Left lung (tissue), 10 donors: ENCODE data around the gene TXNDC17. TPM values are rescaled to one million over a fixed set of nuclear protein-coding genes. Genes with fewer than 3 reads are reported as not detected.
"Not testable (repeated sequence)": the region's sequence is repeated elsewhere in the genome, so short reads cannot be mapped to it uniquely, and the experiment has no call there.

ENCODE experiments used
- ATAC-seq: fragments of 200-7000 bp; cut with Tn5 transposase; one replicate; pipeline ENCODE4 v1.9.1; 2020; ENCODE audit warnings: moderate library complexity
- DNase-seq, 4 donors: peaks; one replicate each; pipeline ENCODE4 v3.0.0-alpha.2; 2013 to 2020
- H3K27ac ChIP-seq, 2 donors: fragments of 200-600 bp; sonication (generic) in 1 of 2; one replicate each; pipeline versions ENCODE4 v1.5.0 to v1.8.0; 2020 to 2021
- H3K27me3 ChIP-seq, 2 donors: fragments of 200-600 bp; sonication (generic) in 1 of 2; one replicate each; pipeline versions ENCODE4 v1.5.0 to v1.8.0; 2020 to 2021
- H3K36me3 ChIP-seq, 2 donors: fragments of 200-600 bp; sonication (generic) in 1 of 2; one replicate each; pipeline versions ENCODE4 v1.5.0 to v1.8.0; 2020 to 2021
- H3K4me1 ChIP-seq, 2 donors: fragments of 200-600 bp; one replicate each; pipeline ENCODE4 v1.8.0; 2021
- H3K4me3 ChIP-seq, 2 donors: fragments of 200-600 bp; sonication (generic) in 1 of 2; one replicate each; pipeline versions ENCODE4 v1.5.0 to v1.8.0; 2020 to 2021; ENCODE audit warnings: mild to moderate bottlenecking in 1 of 2
- H3K9me3 ChIP-seq, 2 donors: fragments of 200-600 bp; sonication (generic) in 1 of 2; one replicate each; pipeline versions ENCODE4 v1.5.0 to v1.8.0; 2020 to 2021
- CTCF ChIP-seq, 2 donors: fragments of 200-600 bp; sonication (generic) in 1 of 2; IDR thresholded peaks; one replicate each; pipeline versions ENCODE4 v1.5.0 to v1.8.0; 2021; ENCODE audit warnings: antibody characterized with exemption in 2 of 2
- intact Hi-C, 2 donors: fragments of 100-400 bp; cut with DNase I; formaldehyde crosslinking; loops; one replicate each; pipeline versions ENCODE4 v1.11.2 to v1.14.2; 2022
- polyA plus RNA-seq, 6 donors: library from polyadenylated mRNA; unstranded; fragments of 120-200 nt; gene quantifications; one replicate each; pipeline ENCODE4 v1.2.1, GENCODE V29; 2013; ENCODE audit not compliant: insufficient read length in 6 of 6
- total RNA-seq, 2 donors: library from RNA; stranded (reverse); fragmentation: NEBNext Ultra II Directional; extraction: Animal tissue kit (Norgen Biotek cat#: 25700); gene quantifications; one replicate each; pipeline ENCODE4 v1.2.1, GENCODE V29; 2021
- donor health status: DM: no; HTN: yes; CAD: no.
- donor health status: DM: no; HTN: no; CAD: no.

The TXNDC17 gene
- total and polyA plus RNA-seq, 8 donors = 78.9 to 102 (median 91.2) TPM

DNA sequence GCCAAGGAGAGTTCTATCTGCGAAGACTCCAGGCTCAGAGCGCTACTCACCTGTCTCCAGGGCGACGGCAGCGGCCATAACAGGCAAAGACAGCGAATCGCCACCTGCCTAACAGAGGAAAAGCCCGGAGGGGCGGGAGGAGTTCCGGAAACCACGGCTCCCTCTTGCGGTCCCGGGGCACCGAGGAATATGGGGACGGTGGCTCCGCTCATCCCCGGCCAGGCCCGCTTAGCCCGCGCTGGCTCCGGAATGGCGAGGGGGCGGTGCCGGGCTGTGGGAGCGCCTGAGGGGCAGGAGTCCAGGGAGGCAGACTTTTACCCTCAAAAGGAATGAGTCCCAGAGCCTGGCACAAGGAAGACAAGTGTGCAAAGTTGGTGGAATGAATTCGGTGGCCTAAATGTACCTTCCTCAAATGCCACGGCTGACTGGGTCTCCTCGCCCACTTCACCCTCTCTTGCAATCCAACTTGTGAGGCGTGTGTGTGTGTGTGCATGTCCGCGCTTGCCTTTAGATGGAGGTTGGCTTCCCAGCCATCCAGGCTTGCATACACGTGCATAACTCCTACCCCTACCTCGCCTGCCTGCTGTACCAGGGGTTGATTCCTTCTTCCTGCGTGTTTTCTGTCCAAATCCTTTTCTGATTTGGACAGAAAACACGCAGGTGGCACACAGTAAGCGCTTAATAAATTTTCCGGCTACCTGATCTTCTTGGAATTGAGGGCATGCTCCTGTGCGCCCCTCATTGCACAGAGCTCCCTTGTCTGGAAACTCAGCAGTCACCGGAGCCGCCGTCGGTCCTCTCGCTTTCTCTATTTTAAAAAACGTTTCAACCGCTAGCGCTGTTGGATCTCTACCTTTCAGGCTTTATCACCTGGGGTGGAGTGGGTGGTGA, 14.2 kb downstream of the TXNDC17 start:
- intact Hi-C loops = no loop called here
- Histone ChIP-seq H3K9me3 (no peaks in the 10 kb centered on the region), H3K27ac (no peak overlapping the region), H3K27me3 (peaks cover 18 to 65% of the 10 kb centered on the region in 2 donors), H3K4me1 (peaks cover 6 to 16% of the 10 kb centered on the region in 2 donors), H3K36me3 (no peaks in the 10 kb centered on the region), H3K4me3 (no peak overlapping the region)
- TF ChIP-seq CTCF (IDR thresholded peaks at IDR 0.05) = no peak
- peak; percentile 54 for ATAC-seq
- DNase-seq = peak in 3 of 4 donors; percentile 58 to 75 (median 71)

DNA sequence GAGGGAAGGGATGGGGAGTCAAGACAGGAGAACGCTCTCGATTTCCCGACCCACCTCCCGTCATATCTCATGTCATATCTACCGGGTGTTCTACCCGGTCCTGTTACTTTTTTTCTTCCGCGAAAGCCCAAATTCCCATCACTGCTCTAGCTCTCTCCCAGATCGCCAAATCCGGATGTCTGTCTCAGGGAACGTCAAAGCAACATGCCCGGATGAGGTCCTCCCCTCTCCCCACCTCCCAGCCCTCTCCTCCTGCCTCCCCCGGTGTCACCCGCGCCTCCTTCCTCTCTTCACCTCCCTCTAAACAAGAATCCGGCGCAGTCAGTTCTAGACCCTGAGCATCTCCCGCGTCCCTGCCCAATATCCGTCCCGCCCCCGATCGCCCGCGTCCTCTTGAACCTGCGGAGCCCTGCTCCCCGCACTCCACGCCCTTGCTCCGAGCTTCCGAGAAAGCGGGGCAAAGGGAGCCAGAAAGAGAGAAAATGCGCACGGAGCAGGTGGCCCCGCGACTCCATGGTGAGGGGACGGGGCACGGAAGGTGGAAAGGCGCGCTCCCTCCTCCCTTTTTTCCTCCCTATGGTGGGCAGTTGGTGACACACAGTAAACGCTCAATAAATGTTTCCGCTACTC, 15.0 kb downstream of the TXNDC17 start:
- peak in 1 of 4 donors; percentile 20 for DNase-seq
- intact Hi-C loops, H3K36me3 ChIP-seq, H3K27ac ChIP-seq, ATAC-seq, H3K9me3 ChIP-seq, H3K4me3 ChIP-seq: not testable (repeated sequence)
- peaks cover 0 to 14% of the 10 kb centered on the region in 2 donors for H3K4me1 ChIP-seq
- peaks cover 18 to 65% of the 10 kb centered on the region in 2 donors for H3K27me3 ChIP-seq

DNA sequence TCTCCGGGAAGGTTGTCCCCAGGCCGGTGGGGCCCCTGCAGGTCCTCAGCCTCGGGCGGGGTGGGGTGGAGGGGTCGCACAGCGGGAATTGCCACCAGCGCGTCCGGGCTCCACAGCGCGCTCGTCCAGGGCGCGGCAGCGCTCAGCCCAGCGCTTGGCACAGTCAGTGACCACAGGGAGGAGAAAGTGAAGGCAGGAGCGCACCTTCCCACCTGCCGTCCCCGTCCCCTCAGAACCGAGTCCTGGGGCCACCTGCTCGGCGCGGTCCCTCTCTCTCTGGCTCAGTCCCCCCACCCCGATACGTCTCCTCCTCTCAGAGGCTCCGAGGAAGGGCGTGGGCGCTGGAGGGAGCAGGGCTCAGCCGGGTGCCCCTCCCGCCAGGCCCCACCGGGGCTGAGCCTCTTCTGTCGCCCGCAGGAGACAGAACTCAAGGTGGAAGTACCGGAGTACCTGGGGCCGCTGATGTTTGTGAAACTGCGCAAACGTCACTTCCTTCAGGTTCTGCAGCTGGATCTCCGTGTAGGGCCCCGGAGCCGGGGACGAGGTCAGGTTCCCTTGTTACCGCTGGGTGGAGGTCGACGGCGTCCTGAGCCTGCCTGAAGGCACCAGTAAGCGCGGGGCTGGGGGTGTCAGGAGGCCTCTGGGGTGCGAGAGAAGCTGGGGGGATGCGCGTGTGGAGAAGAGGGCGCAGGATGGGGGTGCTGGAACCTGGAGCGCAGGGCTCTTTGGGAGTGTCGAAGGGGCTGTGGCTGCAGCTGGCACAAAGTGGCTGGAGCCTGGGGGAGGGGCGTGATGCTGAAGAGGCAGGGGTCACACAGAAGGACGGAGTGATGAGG, 16.2 kb downstream of the TXNDC17 start:
- peaks cover 0 to 14% of the 10 kb centered on the region in 2 donors for H3K4me1 ChIP-seq
- H3K27me3 ChIP-seq = peaks cover 18 to 61% of the 10 kb centered on the region in 2 donors
- DNase-seq (peak in 2 of 4 donors; percentile 28 to 76), ATAC-seq (peak; percentile 19)
- H3K27ac ChIP-seq, H3K36me3 ChIP-seq, H3K9me3 ChIP-seq, intact Hi-C loops: not testable (repeated sequence)
- H3K4me3 ChIP-seq = peak overlapping the region in 1 of 2 donors; percentile 24

DNA sequence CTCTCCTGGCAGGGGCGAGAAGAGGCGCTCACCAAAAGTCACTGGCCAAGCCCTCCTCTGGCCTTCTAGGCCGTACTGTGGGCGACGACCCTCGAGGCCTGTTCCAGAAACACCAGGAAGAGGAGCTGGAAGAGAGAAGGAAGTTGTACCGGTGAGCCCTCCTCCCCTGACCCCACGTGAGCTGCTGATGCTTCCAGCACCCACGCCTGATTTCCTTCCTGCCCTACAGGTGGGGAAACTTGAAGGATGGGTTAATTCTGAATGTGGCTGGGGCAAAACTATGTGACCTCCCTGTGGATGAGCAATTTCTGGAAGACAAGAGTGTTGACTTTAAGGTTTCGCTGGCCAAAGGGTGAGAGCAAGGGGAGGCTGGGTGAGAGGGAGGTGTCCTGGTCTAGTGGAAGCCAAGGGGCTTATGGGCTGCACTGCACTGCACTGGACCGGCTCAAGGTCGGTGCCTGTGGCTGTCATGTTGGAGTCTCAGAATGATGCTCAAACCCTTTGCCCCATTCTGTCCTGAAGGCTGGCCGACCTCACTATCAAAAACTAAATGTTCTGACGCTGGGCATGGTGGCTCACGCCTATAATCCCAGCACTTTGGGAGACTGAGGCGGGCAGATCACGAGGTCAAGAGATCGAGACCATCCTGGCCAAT, 16.9 kb downstream of the TXNDC17 start:
- H3K27ac ChIP-seq = no peak overlapping the region
- no peaks in the 10 kb centered on the region for H3K9me3 ChIP-seq
- H3K4me1 ChIP-seq = peaks cover 0 to 9% of the 10 kb centered on the region in 2 donors
- TF ChIP-seq CTCF (IDR thresholded peaks at IDR 0.05) = no peak
- DNase-seq = no peak
- intact Hi-C loops = no loop called here
- ATAC-seq = no peak
- H3K36me3 ChIP-seq = no peaks in the 10 kb centered on the region
- H3K27me3 ChIP-seq = peaks cover 18 to 59% of the 10 kb centered on the region in 2 donors
- peak overlapping the region in 1 of 2 donors; percentile 24 for H3K4me3 ChIP-seq

GRCh38 chr17:6658411-6658810, 17.6 kb downstream of the TXNDC17 start:
- peak in 1 of 4 donors; percentile 5 for DNase-seq
- H3K4me3 ChIP-seq, ATAC-seq, H3K9me3 ChIP-seq, H3K36me3 ChIP-seq, H3K27ac ChIP-seq, H3K4me1 ChIP-seq, intact Hi-C loops: not testable (repeated sequence)
- peaks cover 18 to 61% of the 10 kb centered on the region in 2 donors for H3K27me3 ChIP-seq

GRCh38 chr17:6660101-6660500, 19.2 kb downstream of the TXNDC17 start:
- intact Hi-C loops = no loop called here
- Histone ChIP-seq H3K27ac (no peak overlapping the region), H3K27me3 (peaks cover 12 to 44% of the 10 kb centered on the region in 2 donors), H3K9me3 (no peaks in the 10 kb centered on the region), H3K4me3 (no peak overlapping the region), H3K4me1 (peaks cover 0 to 9% of the 10 kb centered on the region in 2 donors), H3K36me3 (no peaks in the 10 kb centered on the region)
- no peak for ATAC-seq
- no peak for DNase-seq
- TF ChIP-seq CTCF (IDR thresholded peaks at IDR 0.05) = no peak
